ENCODE results near the gene NKD2. TPM values are rescaled to one million over a fixed set of nuclear protein-coding genes. Genes with fewer than 3 reads are reported as not detected.

NKD2 gene
- total and polyA plus RNA-seq, 2 of the 4 experiments (the other 2 are of a cell fraction) = not detected

- CTCF ChIA-PET = no interaction called here
- DNase-seq = no peak
- dilution Hi-C loops (cut with HindIII; ENCODE audit: low sequenced_read_pairs, unreplicated experiment) = no loop called here
Measured at GRCh38 chr5:1041225-1042143, 32.9 kb downstream of the NKD2 start.

More at GRCh38 chr5:1041225-1042143, 32.9 kb downstream of the NKD2 start:
- Histone ChIP-seq H2BK5ac (ENCODE audit: low read depth, low read length, poor library complexity, severe bottlenecking) (peak overlapping the region; percentile 13), H2AK9ac (replicated peaks; ENCODE audit: low read depth, low read length, poor library complexity) (no peak overlapping the region), H4K91ac (ENCODE audit: insufficient read depth, low read depth, low read length) (no peak overlapping the region), H2BK15ac (ENCODE audit: low read depth, low read length) (no peak overlapping the region), H3K27ac (ENCODE audit: insufficient read depth, low read length) (no peak overlapping the region), H3K14ac (replicated peaks; ENCODE audit: low read depth, low read length) (no peak overlapping the region), H3K9ac (ENCODE audit: low read depth, low read length) (no peak overlapping the region), H3K56ac (ENCODE audit: extremely low read depth, insufficient read depth, low read length) (no peak overlapping the region), H3K4ac (ENCODE audit: low read depth, low read length) (no peak overlapping the region), H3K27me3 (ENCODE audit: control insufficient read depth, insufficient read depth, low read length) (no peaks in the 10 kb centered on the region), H3K18ac (ENCODE audit: low read depth, low read length) (no peak overlapping the region), H4K8ac (ENCODE audit: low read depth in 2 of 2, low read length in 2 of 2) (no peak overlapping the region), H3K4me2 (ENCODE audit: low read depth, low read length) (no peak overlapping the region), H3K4me1 (ENCODE audit: control insufficient read depth, insufficient read depth, low read length) (no peaks in the 10 kb centered on the region), H2AFZ (replicated peaks; ENCODE audit: low read length, poor library complexity) (no peak overlapping the region), H3K79me1 (ENCODE audit: low read depth in 1 of 2, low read length in 2 of 2) (no peaks in the 10 kb centered on the region), H2BK20ac (ENCODE audit: low read depth, low read length) (no peak overlapping the region), H4K20me1 (ENCODE audit: insufficient read depth, low read length) (no peaks in the 10 kb centered on the region), H4K5ac (ENCODE audit: low read depth, low read length) (no peak overlapping the region), H3K23ac (ENCODE audit: low read depth, low read length) (no peak overlapping the region), H3K9me1 (ENCODE audit: insufficient read depth, low read length) (no peaks in the 10 kb centered on the region), H2AK5ac (ENCODE audit: low read depth, low read length) (no peak overlapping the region), H2BK120ac (ENCODE audit: low read depth, low read length) (no peak overlapping the region), H3K9me3 (ENCODE audit: control insufficient read depth, insufficient read depth, low read length) (peaks cover 9% of the 10 kb centered on the region; the same call in 1 of the 2 replicates), H3K4me3 (ENCODE audit: insufficient read depth, low read depth, low read length) (no peak overlapping the region), H3K36me3 (ENCODE audit: control insufficient read depth, insufficient read depth, low read length) (no peaks in the 10 kb centered on the region)
- in situ Hi-C loops (cut with MboI; ENCODE audit: low sequenced_read_pairs) = no loop called here
- TF ChIP-seq CEBPB (IDR thresholded peaks at IDR 0.05; ENCODE audit: low read depth, low read length) = no peak
- no peak for TF ChIP-seq FOS (IDR thresholded peaks at IDR 0.05; ENCODE audit: low read depth, low read length)
- TF ChIP-seq, protein P1, sequence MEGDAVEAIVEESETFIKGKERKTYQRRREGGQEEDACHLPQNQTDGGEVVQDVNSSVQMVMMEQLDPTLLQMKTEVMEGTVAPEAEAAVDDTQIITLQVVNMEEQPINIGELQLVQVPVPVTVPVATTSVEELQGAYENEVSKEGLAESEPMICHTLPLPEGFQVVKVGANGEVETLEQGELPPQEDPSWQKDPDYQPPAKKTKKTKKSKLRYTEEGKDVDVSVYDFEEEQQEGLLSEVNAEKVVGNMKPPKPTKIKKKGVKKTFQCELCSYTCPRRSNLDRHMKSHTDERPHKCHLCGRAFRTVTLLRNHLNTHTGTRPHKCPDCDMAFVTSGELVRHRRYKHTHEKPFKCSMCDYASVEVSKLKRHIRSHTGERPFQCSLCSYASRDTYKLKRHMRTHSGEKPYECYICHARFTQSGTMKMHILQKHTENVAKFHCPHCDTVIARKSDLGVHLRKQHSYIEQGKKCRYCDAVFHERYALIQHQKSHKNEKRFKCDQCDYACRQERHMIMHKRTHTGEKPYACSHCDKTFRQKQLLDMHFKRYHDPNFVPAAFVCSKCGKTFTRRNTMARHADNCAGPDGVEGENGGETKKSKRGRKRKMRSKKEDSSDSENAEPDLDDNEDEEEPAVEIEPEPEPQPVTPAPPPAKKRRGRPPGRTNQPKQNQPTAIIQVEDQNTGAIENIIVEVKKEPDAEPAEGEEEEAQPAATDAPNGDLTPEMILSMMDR (conservative IDR thresholded peaks at IDR 0.05; ENCODE audit: low read depth, low read length) = no peak
- no peak for TF ChIP-seq ELK1 (IDR thresholded peaks at IDR 0.05; ENCODE audit: borderline replicate concordance, low read depth, low read length)
- no peak for TF ChIP-seq SMC3 (IDR thresholded peaks at IDR 0.05; ENCODE audit: low read depth, low read length)
- no TSS peak for BruUV-seq (replicated peaks)
- 81 to 100% methylated on average over 6 to 15 of the region's 15 CpGs for WGBS, 2 experiments (ENCODE audit: extremely low coverage in 2 of 2, insufficient read length in 1 of 2)
- intact Hi-C loops (cut with micrococcal nuclease) = no loop called here
- no peak for ATAC-seq (ENCODE audit: low read depth)
- POLR2A ChIA-PET (ENCODE audit: unreplicated experiment) = no interaction called here

All from IMR-90 (cell line).